ENCODE measurements around the gene ATP13A3.

GRCh38 chr3:194397757-194398312, 89.0 kb downstream of the ATP13A3 start:
- TF ChIP-seq CTCF (IDR thresholded peaks at IDR 0.05): no peak
- no peak for TF ChIP-seq POLR2A (IDR thresholded peaks at IDR 0.05)
